OCI-LY1 (cell line): ENCODE measurements around the gene SCAPER.

Experiments used
- H2AFZ ChIP-seq: fragments of 200-600 bp; sonication (generic), shearing (Covaris generic); 2 replicates; pipeline ENCODE4 v1.6.0; 2014; ENCODE audit warnings: antibody characterized with exemption, mild to moderate bottlenecking, low read length
- H3F3A ChIP-seq: fragments of 200-600 bp; sonication (generic), shearing (Covaris generic); 2 replicates; pipeline ENCODE4 v1.6.0; 2014; ENCODE audit warnings: mild to moderate bottlenecking, antibody characterized with exemption, low read length, moderate library complexity; ENCODE audit not compliant: insufficient read depth
- H3K27ac ChIP-seq: fragments of 200-600 bp; sonication (generic); 2 replicates; pipeline ENCODE4 v1.5.1; 2014; ENCODE audit warnings: low read length, mixed run types, mild to moderate bottlenecking, low read depth; ENCODE audit not compliant: poor library complexity, severe bottlenecking
- H3K27me3 ChIP-seq: fragments of 200-600 bp; sonication (generic); 2 replicates; pipeline ENCODE4 v1.6.0; 2014; ENCODE audit warnings: antibody characterized with exemption, mild to moderate bottlenecking, low read length, moderate library complexity; ENCODE audit not compliant: insufficient read depth
- H3K36me3 ChIP-seq: fragments of 200-600 bp; sonication (generic); 2 replicates; pipeline ENCODE4 v1.6.1; 2014; ENCODE audit warnings: mild to moderate bottlenecking, antibody characterized with exemption, low read length, moderate library complexity, mixed read lengths; ENCODE audit not compliant: insufficient read depth
- H3K4me1 ChIP-seq: fragments of 200-600 bp; sonication (generic); 2 replicates; pipeline ENCODE4 v1.5.1; 2014; ENCODE audit warnings: mild to moderate bottlenecking, low read length, moderate library complexity; ENCODE audit not compliant: insufficient read depth, severe bottlenecking
- H3K4me2 ChIP-seq: fragments of 200-600 bp; sonication (generic), shearing (Covaris generic); 2 replicates; pipeline ENCODE4 v1.6.1; 2014; ENCODE audit warnings: low read length
- H3K4me3 ChIP-seq: fragments of 200-600 bp; sonication (generic); 2 replicates; pipeline ENCODE4 v1.5.1; 2014; ENCODE audit warnings: low read length, low read depth, mild to moderate bottlenecking, mixed read lengths; ENCODE audit not compliant: poor library complexity, severe bottlenecking
- H3K79me2 ChIP-seq: fragments of 200-600 bp; shearing (Covaris generic); 2 replicates; pipeline ENCODE4 v1.6.1; 2016; ENCODE audit warnings: mixed run types, low read length, mixed read lengths; ENCODE audit not compliant: insufficient read depth
- H3K9ac ChIP-seq: fragments of 200-600 bp; sonication (generic), shearing (Covaris generic); 2 replicates; pipeline ENCODE4 v1.6.1; 2014; ENCODE audit warnings: mild to moderate bottlenecking, low read length, mixed read lengths
- H3K9me2 ChIP-seq: fragments of 200-600 bp; sonication (generic), shearing (Covaris generic); 2 replicates; pipeline ENCODE4 v1.6.1; 2014; ENCODE audit warnings: low read depth, mild to moderate bottlenecking, low read length, mixed read lengths
- H3K9me3 ChIP-seq: fragments of 200-600 bp; shearing (Covaris generic); 2 replicates; pipeline ENCODE4 v1.6.1; 2014; ENCODE audit warnings: low read length, mixed read lengths
- H4K20me1 ChIP-seq: fragments of 200-600 bp; sonication (generic), shearing (Covaris generic); 2 replicates; pipeline ENCODE4 v1.6.0; 2016; ENCODE audit warnings: mild to moderate bottlenecking, low read length; ENCODE audit not compliant: insufficient read depth
- EZH2 ChIP-seq: fragments of 200-600 bp; sonication (generic), shearing (Covaris generic); IDR thresholded peaks from 2 replicates; pipeline ENCODE4 v1.8.0; 2017; ENCODE audit warnings: borderline replicate concordance, mixed run types, mild to moderate bottlenecking, antibody characterized with exemption, low read length, moderate library complexity, mixed read lengths
- TF ChIP-seq, protein P1 (sequence below): fragments of 200-600 bp; sonication (generic), shearing (Covaris generic); IDR thresholded peaks from 2 replicates; pipeline ENCODE4 v1.5.1; 2017; ENCODE audit warnings: mild to moderate bottlenecking, antibody characterized with exemption, low read length, moderate library complexity, mixed read lengths

The SCAPER gene

GRCh38 chr15:76332796-76333195, 572.3 kb downstream of the SCAPER start:
- Histone ChIP-seq H4K20me1 (no peaks in the 10 kb centered on the region), H3K79me2 (no peaks in the 10 kb centered on the region), H3K9me3 (no peaks in the 10 kb centered on the region), H3K27me3 (no peaks in the 10 kb centered on the region), H3K36me3 (no peaks in the 10 kb centered on the region), H3K4me1 (peaks cover 27% of the 10 kb centered on the region), H2AFZ (no peak overlapping the region), H3K27ac (no peak overlapping the region), H3K4me2 (no peak overlapping the region), H3K4me3 (no peak overlapping the region), H3K9ac (no peak overlapping the region), H3F3A (no peaks in the 10 kb centered on the region; the same call in 1 of the 2 replicates), H3K9me2 (no peaks in the 10 kb centered on the region)
- TF ChIP-seq EZH2 = no peak
- TF ChIP-seq, protein P1, sequence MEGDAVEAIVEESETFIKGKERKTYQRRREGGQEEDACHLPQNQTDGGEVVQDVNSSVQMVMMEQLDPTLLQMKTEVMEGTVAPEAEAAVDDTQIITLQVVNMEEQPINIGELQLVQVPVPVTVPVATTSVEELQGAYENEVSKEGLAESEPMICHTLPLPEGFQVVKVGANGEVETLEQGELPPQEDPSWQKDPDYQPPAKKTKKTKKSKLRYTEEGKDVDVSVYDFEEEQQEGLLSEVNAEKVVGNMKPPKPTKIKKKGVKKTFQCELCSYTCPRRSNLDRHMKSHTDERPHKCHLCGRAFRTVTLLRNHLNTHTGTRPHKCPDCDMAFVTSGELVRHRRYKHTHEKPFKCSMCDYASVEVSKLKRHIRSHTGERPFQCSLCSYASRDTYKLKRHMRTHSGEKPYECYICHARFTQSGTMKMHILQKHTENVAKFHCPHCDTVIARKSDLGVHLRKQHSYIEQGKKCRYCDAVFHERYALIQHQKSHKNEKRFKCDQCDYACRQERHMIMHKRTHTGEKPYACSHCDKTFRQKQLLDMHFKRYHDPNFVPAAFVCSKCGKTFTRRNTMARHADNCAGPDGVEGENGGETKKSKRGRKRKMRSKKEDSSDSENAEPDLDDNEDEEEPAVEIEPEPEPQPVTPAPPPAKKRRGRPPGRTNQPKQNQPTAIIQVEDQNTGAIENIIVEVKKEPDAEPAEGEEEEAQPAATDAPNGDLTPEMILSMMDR = no peak

DNA sequence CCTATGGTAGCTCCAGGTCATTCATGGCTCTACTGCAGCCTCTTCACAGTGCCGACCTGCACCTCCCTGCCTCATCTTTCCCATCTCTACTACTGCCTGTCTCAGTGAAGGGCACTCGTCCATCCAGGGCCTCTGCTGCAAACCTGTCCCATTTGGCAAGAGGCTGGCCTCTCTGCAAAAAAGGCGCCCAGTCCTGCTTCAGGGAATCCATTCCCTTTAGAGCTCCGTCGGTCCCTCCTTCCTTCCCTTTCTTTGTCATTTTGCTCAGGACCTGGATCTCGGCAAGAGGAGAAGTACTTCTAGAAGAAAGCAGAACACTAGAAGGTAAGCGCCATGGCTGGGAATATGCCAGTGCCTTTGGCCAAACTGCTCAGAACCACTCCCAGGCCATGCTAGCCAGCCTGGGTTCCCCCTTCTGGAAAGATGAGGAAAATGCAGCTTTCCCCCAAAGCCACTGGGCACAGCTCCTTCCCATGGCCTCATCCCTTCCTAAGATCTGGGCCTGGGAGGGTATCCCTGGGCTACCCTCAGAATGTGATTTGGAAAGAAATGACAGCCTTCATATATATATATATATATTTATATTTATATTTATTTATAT, 575.0 kb downstream of the SCAPER start:
- Histone ChIP-seq H3K9me3 (no peaks in the 10 kb centered on the region), H3F3A (no peaks in the 10 kb centered on the region), H3K4me1 (peaks cover 2% of the 10 kb centered on the region), H4K20me1 (no peaks in the 10 kb centered on the region), H2AFZ (no peak overlapping the region), H3K27me3 (peaks cover 3% of the 10 kb centered on the region; the same call in 1 of the 2 replicates), H3K79me2 (no peaks in the 10 kb centered on the region), H3K4me2 (no peak overlapping the region), H3K36me3 (no peaks in the 10 kb centered on the region), H3K27ac (no peak overlapping the region), H3K4me3 (no peak overlapping the region), H3K9me2 (no peaks in the 10 kb centered on the region), H3K9ac (no peak overlapping the region)
- TF ChIP-seq, protein P1 = peak; percentile 19; the same call in 1 of the 2 replicates
- TF ChIP-seq EZH2 = no peak

- TF ChIP-seq, protein P1 = no peak
- no peak for TF ChIP-seq EZH2
- no peak overlapping the region for H3K27ac ChIP-seq
- H3K27me3 ChIP-seq = peaks cover 3% of the 10 kb centered on the region; the same call in 1 of the 2 replicates
- H3K36me3 ChIP-seq = no peaks in the 10 kb centered on the region
- H3K79me2 ChIP-seq = no peaks in the 10 kb centered on the region
- no peaks in the 10 kb centered on the region for H3K9me2 ChIP-seq
- no peak overlapping the region for H3K4me2 ChIP-seq
- no peaks in the 10 kb centered on the region for H3F3A ChIP-seq
- no peak overlapping the region for H3K4me3 ChIP-seq
- no peak overlapping the region for H3K9ac ChIP-seq
- H3K4me1 ChIP-seq = no peaks in the 10 kb centered on the region
- H3K9me3 ChIP-seq = no peaks in the 10 kb centered on the region
- H4K20me1 ChIP-seq = no peaks in the 10 kb centered on the region
- H2AFZ ChIP-seq = no peak overlapping the region
Observed at GRCh38 chr15:76328958-76329357, 576.2 kb downstream of the SCAPER start.
